Neural cell (in vitro differentiated cells): ENCODE measurements around the gene GIMAP2.

Source experiments
- CTCF ChIP-seq: fragments of 450-650 bp; IDR thresholded peaks from 2 replicates; pipeline ENCODE4 v1.5.1; 2014; ENCODE audit warnings: antibody characterized with exemption, mild to moderate bottlenecking, moderate library complexity; ENCODE audit not compliant: poor library complexity, severe bottlenecking
- EP300 ChIP-seq: fragments of 450-650 bp; conservative IDR thresholded peaks from 2 replicates; pipeline ENCODE4 v1.6.1; 2014; ENCODE audit warnings: antibody characterized with exemption, mild to moderate bottlenecking, moderate library complexity; ENCODE audit not compliant: poor library complexity, severe bottlenecking
- EZH2 ChIP-seq: fragments of 200-600, 300-800 bp; shearing (Covaris generic), sonication (generic); IDR thresholded peaks from 2 replicates; pipeline ENCODE4 v1.6.1; 2014; ENCODE audit warnings: antibody characterized with exemption, low read length, borderline replicate concordance, mild to moderate bottlenecking; ENCODE audit not compliant: insufficient read depth, poor library complexity, severe bottlenecking
- POLR2AphosphoS5 ChIP-seq: IDR thresholded peaks from 2 replicates; pipeline ENCODE4 v1.6.1; 2012
- RAD21 ChIP-seq: fragments of 450-650 bp; conservative IDR thresholded peaks from 2 replicates; pipeline ENCODE4 v1.6.1; 2014; ENCODE audit warnings: antibody characterized with exemption, mild to moderate bottlenecking, moderate library complexity
- REST ChIP-seq: IDR thresholded peaks from 2 replicates; pipeline ENCODE4 v1.6.1; 2012; ENCODE audit warnings: borderline replicate concordance
- SMC3 ChIP-seq: fragments of 450-650 bp; conservative IDR thresholded peaks from 2 replicates; pipeline ENCODE4 v1.6.1; 2014; ENCODE audit warnings: antibody characterized with exemption, mild to moderate bottlenecking, moderate library complexity; ENCODE audit not compliant: poor library complexity
- TAF1 ChIP-seq: IDR thresholded peaks from 2 replicates; pipeline ENCODE4 v1.6.1; 2012; ENCODE audit warnings: low read depth

GRCh38 chr7:150648353-150649079 is 37.0 kb upstream of the GIMAP2 start:
- no peak for TF ChIP-seq CTCF
- no peak for TF ChIP-seq EZH2
- TF ChIP-seq EP300, result no peak
- TF ChIP-seq POLR2AphosphoS5, result no peak
- TF ChIP-seq TAF1, result no peak
- TF ChIP-seq RAD21, result no peak
- TF ChIP-seq REST, result no peak
- no peak for TF ChIP-seq SMC3
